ENCODE measurements around the gene SSH3.

The SSH3 gene

DNA sequence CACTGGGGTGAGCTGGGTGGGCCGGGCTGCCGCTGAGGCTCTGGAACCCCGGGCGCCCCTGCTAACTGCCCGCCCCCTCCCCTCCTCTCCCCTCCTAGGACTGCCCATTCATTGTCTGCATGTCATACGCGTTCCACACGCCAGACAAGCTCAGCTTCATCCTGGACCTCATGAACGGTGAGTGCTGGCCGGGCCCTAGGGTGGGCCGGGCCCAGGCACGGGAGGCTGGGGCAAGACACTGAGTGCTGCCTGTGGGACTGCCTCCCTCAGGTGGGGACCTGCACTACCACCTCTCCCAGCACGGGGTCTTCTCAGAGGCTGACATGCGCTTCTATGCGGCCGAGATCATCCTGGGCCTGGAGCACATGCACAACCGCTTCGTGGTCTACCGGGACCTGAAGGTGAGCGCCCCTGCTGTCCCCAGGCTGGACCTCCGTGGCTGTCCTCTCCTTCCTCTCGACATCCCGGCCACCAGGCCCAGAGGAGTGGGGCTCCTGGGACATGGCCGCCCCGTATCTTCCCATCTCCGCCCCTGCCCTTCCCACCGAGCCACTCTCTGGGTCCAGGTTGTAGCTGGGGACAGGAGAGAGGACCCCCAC, 21.7 kb upstream of the SSH3 start:
- DNase-seq, result no peak

GRCh38 chr11:67282155-67282875, 21.0 kb upstream of the SSH3 start:
- no peak for DNase-seq

DNA sequence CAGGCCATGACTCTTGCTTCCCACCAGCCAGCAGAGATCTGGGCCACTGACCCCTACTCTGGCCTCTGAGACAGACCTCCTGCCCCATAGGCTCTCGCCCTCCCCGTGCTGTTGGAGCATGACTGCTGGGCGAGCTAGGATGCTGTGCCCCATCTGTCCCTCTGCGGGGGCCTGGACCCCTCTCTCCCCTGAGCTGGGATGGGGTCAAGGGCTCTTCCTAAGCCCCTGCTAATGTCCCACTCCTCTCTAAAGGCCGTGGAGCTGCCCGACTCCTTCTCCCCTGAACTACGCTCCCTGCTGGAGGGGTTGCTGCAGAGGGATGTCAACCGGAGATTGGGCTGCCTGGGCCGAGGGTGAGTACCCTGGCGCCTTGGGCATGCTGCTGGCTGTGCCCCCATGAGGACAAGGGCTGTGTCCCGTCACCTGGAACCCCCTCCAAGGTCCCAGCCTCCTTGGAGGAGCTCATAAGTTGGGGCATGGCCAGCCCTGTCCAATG, 20.4 kb upstream of the SSH3 start:
- no peak for DNase-seq

DNA sequence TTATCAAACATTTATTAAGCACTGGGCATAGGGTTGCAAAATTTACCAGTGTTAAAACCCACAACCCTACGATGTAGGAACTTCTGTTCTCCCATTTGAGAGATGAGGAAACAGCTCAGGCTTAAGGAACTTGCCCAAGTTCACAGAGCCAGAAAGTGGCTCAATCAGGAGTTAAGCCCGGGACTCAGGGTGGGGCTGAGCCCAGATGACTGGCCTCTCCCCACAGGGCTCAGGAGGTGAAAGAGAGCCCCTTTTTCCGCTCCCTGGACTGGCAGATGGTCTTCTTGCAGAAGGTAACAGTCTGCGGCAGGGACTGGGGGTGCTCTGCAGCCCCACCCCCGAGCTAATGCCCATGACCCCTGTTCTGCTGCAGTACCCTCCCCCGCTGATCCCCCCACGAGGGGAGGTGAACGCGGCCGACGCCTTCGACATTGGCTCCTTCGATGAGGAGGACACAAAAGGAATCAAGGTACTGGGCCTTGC, 19.8 kb upstream of the SSH3 start:
- no peak for DNase-seq

DNA sequence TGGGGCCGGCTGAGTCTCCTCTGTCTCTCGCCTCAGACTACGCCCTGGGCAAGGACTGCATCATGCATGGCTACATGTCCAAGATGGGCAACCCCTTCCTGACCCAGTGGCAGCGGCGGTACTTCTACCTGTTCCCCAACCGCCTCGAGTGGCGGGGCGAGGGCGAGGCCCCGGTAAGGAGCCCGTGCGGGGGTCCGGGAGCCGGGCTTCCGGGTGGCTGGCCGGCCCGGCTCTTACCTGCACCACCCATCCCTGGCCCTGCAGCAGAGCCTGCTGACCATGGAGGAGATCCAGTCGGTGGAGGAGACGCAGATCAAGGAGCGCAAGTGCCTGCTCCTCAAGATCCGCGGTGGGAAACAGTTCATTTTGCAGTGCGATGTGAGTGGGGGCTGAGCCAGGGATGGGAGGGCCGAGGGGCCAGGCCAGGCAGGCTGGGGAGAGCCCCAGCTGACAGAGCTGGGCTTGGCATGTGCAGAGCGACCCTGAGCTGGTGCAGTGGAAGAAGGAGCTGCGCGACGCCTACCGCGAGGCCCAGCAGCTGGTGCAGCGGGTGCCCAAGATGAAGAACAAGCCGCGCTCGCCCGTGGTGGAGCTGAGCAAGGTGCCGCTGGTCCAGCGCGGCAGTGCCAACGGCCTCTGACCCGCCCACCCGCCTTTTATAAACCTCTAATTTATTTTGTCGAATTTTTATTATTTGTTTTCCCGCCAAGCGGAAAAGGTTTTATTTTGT, 18.4 kb upstream of the SSH3 start:
- DNase-seq, result no peak

GRCh38 chr11:67285541-67286498, 17.5 kb upstream of the SSH3 start:
- no peak for DNase-seq

GRCh38 chr11:67286621-67287333, 16.6 kb upstream of the SSH3 start:
- no peak for DNase-seq

GRCh38 chr11:67287355-67288197, 15.8 kb upstream of the SSH3 start:
- DNase-seq, result no peak

GRCh38 chr11:67288198-67288451, 15.2 kb upstream of the SSH3 start:
- no peak for DNase-seq

GRCh38 chr11:67288452-67289225, 14.7 kb upstream of the SSH3 start:
- DNase-seq, result peak; percentile 72

DNA sequence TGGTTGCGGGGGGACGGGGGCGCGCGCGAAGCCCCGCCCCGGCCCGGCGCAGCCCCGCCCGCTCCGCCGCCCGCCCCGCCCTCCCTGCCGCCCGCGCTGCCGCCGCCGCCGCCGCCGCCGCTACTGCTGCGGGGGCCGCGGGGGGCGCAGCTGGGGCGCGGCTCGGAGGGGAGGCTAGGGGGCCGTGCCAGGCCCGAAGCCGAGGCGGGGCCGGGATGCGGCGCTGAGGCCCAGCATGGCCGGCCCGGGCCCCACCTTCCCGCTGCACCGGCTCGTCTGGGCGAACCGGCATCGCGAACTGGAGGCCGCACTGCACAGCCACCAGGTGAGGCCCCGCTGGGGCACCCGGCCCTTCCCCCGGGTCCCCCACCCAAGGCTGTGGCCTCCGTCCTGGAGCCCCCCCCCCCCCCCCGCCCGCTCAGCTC, 14.1 kb upstream of the SSH3 start, which contains the start of gene ANKRD13D:
ANKRD13D (plus strand) TSS at position 78 of the 425 bp plus-strand sequence; CDS start at position 236, 158 bp downstream.
- DNase-seq, result no peak

- DNase-seq, result no peak
Observed at GRCh38 chr11:67289651-67290479, 13.5 kb upstream of the SSH3 start.

DNA sequence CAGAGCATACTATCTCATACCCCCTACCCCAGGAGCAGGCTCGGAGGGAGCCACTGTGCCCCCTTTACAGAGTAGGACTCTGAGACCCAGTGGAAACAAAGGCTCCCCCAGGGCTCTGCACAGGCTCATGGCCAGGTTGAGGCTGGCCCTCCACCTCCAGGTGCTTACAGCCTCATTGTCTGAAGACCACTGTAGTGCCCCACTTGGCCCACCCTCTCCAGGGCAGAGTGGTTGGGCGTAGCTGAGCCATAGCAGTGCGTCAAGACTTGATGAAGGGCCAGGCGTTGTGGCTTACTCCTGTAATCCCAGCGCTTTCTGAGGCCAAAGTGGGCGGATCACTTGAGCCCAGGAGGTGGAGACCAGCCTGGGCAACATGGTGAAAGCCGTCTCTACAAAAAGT, 12.5 kb upstream of the SSH3 start:
- no peak for DNase-seq

DNA sequence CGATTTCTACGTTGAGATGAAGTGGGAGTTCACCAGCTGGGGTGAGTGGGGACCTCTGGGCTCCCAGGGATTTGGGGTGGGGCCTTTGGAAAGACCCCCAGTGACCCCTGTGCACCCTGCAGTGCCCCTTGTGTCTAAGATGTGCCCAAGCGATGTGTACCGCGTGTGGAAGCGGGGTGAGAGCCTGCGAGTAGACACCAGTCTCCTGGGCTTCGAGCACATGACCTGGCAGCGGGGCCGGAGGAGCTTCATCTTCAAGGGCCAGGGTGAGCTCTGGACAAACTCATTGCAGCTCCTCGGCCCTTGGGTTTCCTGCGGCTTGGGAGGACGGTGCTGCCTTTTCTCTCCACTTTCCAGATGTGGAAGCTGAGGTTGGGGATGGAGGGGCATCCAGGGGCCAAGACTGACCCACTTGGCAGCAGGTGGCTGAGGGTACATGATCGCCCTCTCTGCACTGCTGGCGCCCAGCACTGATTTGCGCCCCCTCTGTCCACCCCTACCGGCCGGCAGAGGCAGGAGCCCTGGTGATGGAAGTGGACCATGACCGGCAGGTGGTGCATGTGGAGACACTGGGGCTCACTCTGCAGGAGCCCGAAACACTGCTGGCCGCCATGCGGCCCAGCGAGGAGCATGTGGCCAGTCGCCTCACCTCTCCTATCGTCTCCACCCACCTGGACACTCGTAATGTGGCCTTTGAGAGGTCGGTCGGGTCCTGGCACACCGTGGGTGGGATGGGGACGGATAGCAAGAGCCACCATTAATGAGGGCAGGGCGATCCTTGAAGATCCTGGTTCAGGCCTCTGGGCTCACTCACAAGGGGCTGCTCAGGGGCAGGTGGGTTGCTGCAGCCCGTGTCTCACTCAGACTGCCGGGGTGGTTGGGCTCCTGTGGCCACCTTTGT, 11.6 kb upstream of the SSH3 start:
- no peak for DNase-seq

DNA sequence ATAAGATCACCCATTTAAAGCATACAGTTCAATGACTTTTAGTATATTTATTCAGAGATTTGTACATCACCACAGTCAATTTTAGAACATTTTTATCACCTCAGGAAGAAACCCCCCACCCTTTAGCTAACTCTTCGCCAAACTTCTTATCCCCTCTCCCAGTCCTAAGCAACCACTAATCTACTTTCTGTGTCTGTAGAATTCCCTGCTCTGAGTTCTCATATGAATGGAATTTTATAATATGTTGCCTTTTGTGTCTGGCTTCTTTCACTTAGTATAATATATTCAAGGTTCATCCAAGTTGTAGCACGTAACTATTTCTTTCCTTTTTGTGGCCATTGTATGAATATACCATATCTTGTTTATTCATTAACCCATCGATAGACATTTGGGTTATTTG, 10.7 kb upstream of the SSH3 start:
- no peak for DNase-seq

DNA sequence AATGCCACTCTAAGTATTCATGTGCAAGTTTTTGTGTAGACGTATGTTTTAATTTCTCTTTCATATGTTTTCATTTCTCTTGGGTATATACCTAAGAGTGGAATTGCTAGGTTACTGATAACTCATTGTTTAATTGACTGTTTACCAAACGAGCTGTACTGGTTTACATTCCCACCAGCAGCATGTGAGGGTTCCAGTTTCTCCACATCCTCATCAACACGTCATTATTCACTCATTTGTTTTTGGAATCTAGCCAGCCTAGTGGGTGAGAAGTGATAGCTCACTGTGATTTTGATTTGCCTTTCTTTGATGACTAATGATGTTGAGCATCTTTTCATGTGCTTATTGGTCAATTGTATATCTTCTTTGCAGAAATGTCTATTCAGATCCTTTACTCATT, 10.2 kb upstream of the SSH3 start:
- DNase-seq, result no peak

DNA sequence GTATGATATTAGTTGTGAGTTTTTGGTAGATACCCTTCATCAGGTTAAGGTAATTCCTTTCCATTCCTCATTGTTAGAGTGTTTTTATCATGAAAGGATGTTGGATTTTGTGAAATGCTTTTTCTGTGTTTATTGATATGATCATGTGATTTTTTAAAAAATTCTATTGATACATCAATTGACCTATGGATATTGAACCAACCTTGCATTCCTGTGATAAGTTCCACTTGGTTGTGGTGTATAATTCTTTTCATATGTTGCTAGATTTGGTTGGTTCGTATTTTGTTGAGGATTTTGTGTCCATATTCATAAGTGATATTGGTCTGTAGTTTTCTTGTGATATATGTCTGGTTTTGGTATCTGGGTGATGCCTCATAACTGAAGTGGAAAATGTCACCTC, 7.5 kb upstream of the SSH3 start:
- DNase-seq, result no peak

DNA sequence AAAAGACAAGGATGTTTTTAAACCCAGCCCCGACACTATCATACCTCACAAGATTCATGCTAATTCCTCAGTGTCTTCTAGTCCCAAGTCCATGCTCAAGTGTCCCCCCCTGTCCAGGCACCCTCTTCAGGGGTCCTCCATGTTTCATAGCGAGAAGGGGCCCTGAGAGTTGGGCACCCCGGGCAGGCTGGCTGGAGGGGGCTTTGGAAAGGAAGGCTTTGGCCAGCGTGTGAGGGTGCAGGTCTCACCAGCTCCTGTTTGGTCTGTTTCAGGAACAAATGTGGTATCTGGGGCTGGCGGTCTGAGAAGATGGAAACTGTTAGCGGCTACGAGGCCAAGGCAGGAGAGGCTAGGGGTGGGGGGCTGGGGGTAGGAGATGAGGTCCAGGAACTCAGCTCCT, 4.5 kb upstream of the SSH3 start:
- no peak for DNase-seq
